Panc1 (cell line): Measurements from ENCODE around the gene SEPTIN11.

Experiments used
- CTCF ChIP-seq: fragments of 450-650 bp; IDR thresholded peaks from 2 replicates; pipeline ENCODE4 v1.5.1; 2017; ENCODE audit warnings: mild to moderate bottlenecking
- POLR2AphosphoS5 ChIP-seq: IDR thresholded peaks from 2 replicates; pipeline ENCODE4 v1.6.1; 2012; ENCODE audit warnings: mild to moderate bottlenecking, low read depth, low read length, moderate library complexity
- REST ChIP-seq, 2 experiments: IDR thresholded peaks; 2 replicates each; pipeline ENCODE4 v1.6.1; 2011 to 2012; ENCODE audit warnings: low read depth in 2 of 2, control low read depth in 1 of 2, low read length in 1 of 2, mild to moderate bottlenecking in 1 of 2, moderate library complexity in 1 of 2; ENCODE audit not compliant: insufficient read depth in 1 of 2

- TF ChIP-seq REST (IDR thresholded peaks at IDR 0.05; ENCODE audit: insufficient read depth in 1 of 2, low read depth in 2 of 2, low read length in 1 of 2): no peak
- no peak for TF ChIP-seq CTCF
- no peak for TF ChIP-seq POLR2AphosphoS5
These were observed 24.6 kb downstream of the SEPTIN11 start for GRCh38 chr4:76974150-76974549.
